ENCODE results near the gene ARHGEF25.

ARHGEF25 gene

DNA sequence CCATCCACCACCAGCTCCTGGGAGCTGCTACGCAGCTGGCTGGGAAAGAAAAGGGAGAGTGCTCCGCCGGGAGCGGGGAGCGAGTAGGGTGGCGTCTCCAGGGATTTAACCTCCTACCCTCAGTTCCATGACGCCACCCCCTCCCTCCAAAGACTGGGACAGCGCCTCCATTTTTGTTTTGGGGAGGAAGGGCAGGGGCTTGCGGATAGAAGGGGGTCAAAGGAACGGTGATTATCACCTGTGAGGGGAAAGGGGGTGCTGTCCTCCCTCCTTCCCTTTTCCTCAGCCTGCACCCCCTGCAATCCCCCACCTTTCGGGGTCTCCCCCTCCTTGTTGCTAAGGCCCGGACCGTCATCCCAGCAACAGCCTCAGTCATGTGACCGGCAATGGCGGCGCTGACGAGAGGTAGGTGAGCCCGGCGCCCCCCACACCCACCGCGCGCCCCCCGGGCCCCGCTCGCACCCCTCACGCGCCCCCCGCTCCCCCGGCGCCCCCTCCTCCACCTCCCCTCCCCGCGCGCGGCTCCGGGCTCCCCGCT lies 6.7 kb upstream of the ARHGEF25 start, which contains the start of gene DTX3:
DTX3 (plus strand) TSS at position 371 of the 538 bp plus-strand sequence. CDS start 1,694 bp downstream, outside the sequence.
- peaks cover 30% of the 10 kb centered on the region for H3K4me1 ChIP-seq (ENCODE audit: low read depth, poor library complexity, severe bottlenecking)
- peak within 1 kb of the TSS; percentile 71 for H3K27ac ChIP-seq
- no peaks in the 10 kb centered on the region for H3K79me2 ChIP-seq (ENCODE audit: insufficient read depth, low read depth)
- no peaks in the 10 kb centered on the region for H3K36me3 ChIP-seq (ENCODE audit: insufficient read depth)
- peak within 1 kb of the TSS; percentile 76 for H3K4me3 ChIP-seq (IDR thresholded peaks at IDR 0.05; ENCODE audit: insufficient read depth, low read depth, low read length)
- TF ChIP-seq, protein P1, sequence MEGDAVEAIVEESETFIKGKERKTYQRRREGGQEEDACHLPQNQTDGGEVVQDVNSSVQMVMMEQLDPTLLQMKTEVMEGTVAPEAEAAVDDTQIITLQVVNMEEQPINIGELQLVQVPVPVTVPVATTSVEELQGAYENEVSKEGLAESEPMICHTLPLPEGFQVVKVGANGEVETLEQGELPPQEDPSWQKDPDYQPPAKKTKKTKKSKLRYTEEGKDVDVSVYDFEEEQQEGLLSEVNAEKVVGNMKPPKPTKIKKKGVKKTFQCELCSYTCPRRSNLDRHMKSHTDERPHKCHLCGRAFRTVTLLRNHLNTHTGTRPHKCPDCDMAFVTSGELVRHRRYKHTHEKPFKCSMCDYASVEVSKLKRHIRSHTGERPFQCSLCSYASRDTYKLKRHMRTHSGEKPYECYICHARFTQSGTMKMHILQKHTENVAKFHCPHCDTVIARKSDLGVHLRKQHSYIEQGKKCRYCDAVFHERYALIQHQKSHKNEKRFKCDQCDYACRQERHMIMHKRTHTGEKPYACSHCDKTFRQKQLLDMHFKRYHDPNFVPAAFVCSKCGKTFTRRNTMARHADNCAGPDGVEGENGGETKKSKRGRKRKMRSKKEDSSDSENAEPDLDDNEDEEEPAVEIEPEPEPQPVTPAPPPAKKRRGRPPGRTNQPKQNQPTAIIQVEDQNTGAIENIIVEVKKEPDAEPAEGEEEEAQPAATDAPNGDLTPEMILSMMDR (conservative IDR thresholded peaks at IDR 0.05; ENCODE audit: low read depth, low read length) = 0 out of 2 replicates have a peak, but pooled peaks have one; percentile 27
- peak within 1 kb of the TSS; percentile 99 for H2AFZ ChIP-seq (ENCODE audit: low read depth)
- peak within 1 kb of the TSS; percentile 97 for H3K4me2 ChIP-seq
- H3K27me3 ChIP-seq (ENCODE audit: insufficient read depth, low read depth) = no peaks in the 10 kb centered on the region
- H4K20me1 ChIP-seq (ENCODE audit: insufficient read depth) = no peaks in the 10 kb centered on the region
- H3K9ac ChIP-seq = peak within 1 kb of the TSS; percentile 93

DNA sequence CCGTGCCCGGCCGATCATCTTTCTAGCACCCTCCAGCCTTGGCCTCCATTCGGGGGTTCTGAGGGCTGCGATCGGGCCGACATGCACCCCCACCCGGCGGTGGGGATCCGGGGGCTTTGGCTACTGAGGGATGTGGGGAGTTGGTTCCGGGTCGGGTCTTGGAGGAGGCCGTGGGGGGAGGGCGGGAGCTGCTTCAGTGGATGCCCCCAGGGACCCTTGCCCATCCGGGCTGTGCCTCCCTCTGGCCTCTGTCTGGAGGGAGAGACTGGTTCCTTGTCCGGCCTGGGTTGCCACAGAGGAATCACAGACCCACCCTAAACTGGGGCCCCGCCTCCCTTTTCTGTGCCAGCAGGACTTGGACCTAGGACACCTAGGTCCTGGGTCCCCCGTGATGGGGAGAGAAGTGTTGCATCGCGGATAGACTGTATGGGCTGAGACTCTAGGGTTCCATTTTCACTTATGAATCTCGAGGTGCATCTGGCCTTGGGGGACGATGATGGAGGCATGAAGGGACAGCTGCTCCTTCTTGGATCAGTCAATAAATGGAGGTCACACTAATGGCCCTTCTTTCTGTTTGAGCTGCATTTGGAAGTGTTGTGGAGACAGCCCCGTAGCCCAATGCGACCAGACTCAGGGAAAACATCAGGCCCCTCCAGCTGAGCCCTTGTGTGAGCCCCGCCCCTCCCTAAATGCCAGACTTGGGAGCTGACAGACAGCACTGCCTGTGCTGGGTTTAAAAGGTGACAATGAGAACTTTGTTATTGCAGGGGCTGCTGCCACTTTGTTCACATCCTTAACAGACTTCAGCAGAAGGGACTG lies 6.0 kb upstream of the ARHGEF25 start:
- H3K79me2 ChIP-seq (ENCODE audit: insufficient read depth, low read depth) = no peaks in the 10 kb centered on the region
- H3K9ac ChIP-seq = peak overlapping the region; percentile 93
- peaks cover 30% of the 10 kb centered on the region for H3K4me1 ChIP-seq (ENCODE audit: low read depth, poor library complexity, severe bottlenecking)
- H3K36me3 ChIP-seq (ENCODE audit: insufficient read depth) = no peaks in the 10 kb centered on the region
- no peaks in the 10 kb centered on the region for H3K27me3 ChIP-seq (ENCODE audit: insufficient read depth, low read depth)
- H3K4me2 ChIP-seq = peak overlapping the region; percentile 97
- H3K4me3 ChIP-seq (IDR thresholded peaks at IDR 0.05; ENCODE audit: insufficient read depth, low read depth, low read length) = peak overlapping the region; percentile 76
- TF ChIP-seq, protein P1 (conservative IDR thresholded peaks at IDR 0.05; ENCODE audit: low read depth, low read length) = no peak
- peak overlapping the region; percentile 99 for H2AFZ ChIP-seq (ENCODE audit: low read depth)
- no peaks in the 10 kb centered on the region for H4K20me1 ChIP-seq (ENCODE audit: insufficient read depth)
- H3K27ac ChIP-seq = peak overlapping the region; percentile 71

DNA sequence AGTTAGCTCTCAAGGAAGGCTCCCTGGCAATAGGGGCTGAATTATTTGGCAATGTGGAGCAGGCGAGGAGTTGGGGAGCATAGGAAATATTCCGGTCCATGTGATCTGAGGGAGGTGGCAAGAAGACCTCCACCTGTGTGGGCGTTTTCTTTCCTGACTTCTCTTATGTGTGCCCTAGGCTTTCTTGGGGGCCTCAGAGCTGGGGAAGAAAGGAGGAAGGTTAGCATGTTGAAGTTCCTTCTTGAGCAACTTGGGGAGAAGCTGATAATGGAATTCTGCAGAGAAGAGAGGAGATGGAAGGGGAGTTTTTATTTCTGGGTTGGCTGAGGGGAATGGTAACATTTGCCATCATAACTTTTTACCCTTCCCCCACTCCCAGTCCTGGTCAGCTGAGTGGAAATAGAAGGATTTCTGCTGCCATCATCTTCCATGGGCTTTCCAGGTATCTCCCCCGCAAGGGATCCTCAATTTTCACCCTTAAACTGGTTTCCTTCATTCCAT lies 5.4 kb upstream of the ARHGEF25 start:
- H3K27me3 ChIP-seq (ENCODE audit: insufficient read depth, low read depth) = no peaks in the 10 kb centered on the region
- H3K4me2 ChIP-seq = peak overlapping the region; percentile 97
- H3K36me3 ChIP-seq (ENCODE audit: insufficient read depth) = no peaks in the 10 kb centered on the region
- H3K27ac ChIP-seq = no peak overlapping the region
- H3K4me1 ChIP-seq (ENCODE audit: low read depth, poor library complexity, severe bottlenecking) = peaks cover 33% of the 10 kb centered on the region
- peak overlapping the region; percentile 93; the same call in 1 of the 2 replicates for H3K9ac ChIP-seq
- H3K4me3 ChIP-seq (IDR thresholded peaks at IDR 0.05; ENCODE audit: insufficient read depth, low read depth, low read length) = no peak overlapping the region
- 0 out of 2 replicates have a peak overlapping the region, but pooled peaks have one; percentile 99 for H2AFZ ChIP-seq (ENCODE audit: low read depth)
- H4K20me1 ChIP-seq (ENCODE audit: insufficient read depth) = no peaks in the 10 kb centered on the region
- no peaks in the 10 kb centered on the region for H3K79me2 ChIP-seq (ENCODE audit: insufficient read depth, low read depth)
- TF ChIP-seq, protein P1 (conservative IDR thresholded peaks at IDR 0.05; ENCODE audit: low read depth, low read length) = no peak

DNA sequence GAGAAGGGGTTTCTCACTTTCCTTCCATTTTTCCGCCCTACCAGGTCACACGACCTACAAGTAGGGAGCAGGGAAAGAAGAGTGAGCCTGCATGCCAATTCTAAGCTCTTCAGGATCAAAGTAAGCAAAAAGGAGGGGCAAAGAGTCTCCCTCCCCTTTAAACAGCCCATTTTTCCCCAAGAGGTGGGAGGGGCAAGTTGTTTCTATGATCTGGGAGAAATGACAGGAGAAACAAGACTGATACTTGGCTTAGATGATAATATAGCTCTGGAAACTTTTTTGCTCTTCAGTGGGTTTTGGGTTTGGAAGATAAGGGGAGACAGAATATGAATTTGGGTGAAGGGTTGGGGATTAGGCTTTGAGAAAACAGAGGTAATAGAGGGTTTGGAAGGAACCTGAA lies 4.8 kb upstream of the ARHGEF25 start:
- H4K20me1 ChIP-seq (ENCODE audit: insufficient read depth) = no peaks in the 10 kb centered on the region
- no peak overlapping the region for H2AFZ ChIP-seq (ENCODE audit: low read depth)
- no peak overlapping the region for H3K27ac ChIP-seq
- H3K9ac ChIP-seq = no peak overlapping the region; the same call in 1 of the 2 replicates
- peaks cover 35% of the 10 kb centered on the region for H3K4me1 ChIP-seq (ENCODE audit: low read depth, poor library complexity, severe bottlenecking)
- no peaks in the 10 kb centered on the region for H3K79me2 ChIP-seq (ENCODE audit: insufficient read depth, low read depth)
- no peaks in the 10 kb centered on the region for H3K36me3 ChIP-seq (ENCODE audit: insufficient read depth)
- H3K4me2 ChIP-seq = peak overlapping the region; percentile 97; the same call in 1 of the 2 replicates
- H3K27me3 ChIP-seq (ENCODE audit: insufficient read depth, low read depth) = no peaks in the 10 kb centered on the region
- TF ChIP-seq, protein P1 (conservative IDR thresholded peaks at IDR 0.05; ENCODE audit: low read depth, low read length) = no peak
- no peak overlapping the region for H3K4me3 ChIP-seq (IDR thresholded peaks at IDR 0.05; ENCODE audit: insufficient read depth, low read depth, low read length)
